OCI-LY1 (cell line): ENCODE results near the gene FDPS.

Source experiments
- CTCF ChIP-seq: fragments of 200-600 bp; sonication (generic), shearing (Covaris generic); IDR thresholded peaks from 2 replicates; pipeline ENCODE4 v1.5.1; 2017; ENCODE audit warnings: mild to moderate bottlenecking, antibody characterized with exemption, low read length, moderate library complexity, mixed read lengths
- EZH2 ChIP-seq: fragments of 200-600 bp; sonication (generic), shearing (Covaris generic); IDR thresholded peaks from 2 replicates; pipeline ENCODE4 v1.8.0; 2017; ENCODE audit warnings: borderline replicate concordance, mixed run types, mild to moderate bottlenecking, antibody characterized with exemption, low read length, moderate library complexity, mixed read lengths

- TF ChIP-seq CTCF: 0 out of 2 replicates have a peak, but pooled peaks have one; percentile 5
- TF ChIP-seq EZH2: no peak
These were observed 47.2 kb upstream of the FDPS start for GRCh38 chr1:155261493-155261851.
